Measurements from ENCODE around the gene SUPT7L.
"Not testable (repeated sequence)": the region's sequence is repeated elsewhere in the genome, so short reads cannot be mapped to it uniquely, and the experiment has no call there.

The SUPT7L gene

GRCh38 chr2:27645197-27645596 lies 18.2 kb downstream of the SUPT7L start:
- no peak overlapping the region for H3K27ac Mint-ChIP-seq
- no peaks in the 10 kb centered on the region for H3K9me3 Mint-ChIP-seq
- peaks cover 36% of the 10 kb centered on the region for H3K36me3 Mint-ChIP-seq (ENCODE audit: low read depth)
- no peaks in the 10 kb centered on the region for H3K27me3 Mint-ChIP-seq (ENCODE audit: low read depth, poor library complexity)
- no peak for TF ChIP-seq CTCF (IDR thresholded peaks at IDR 0.05)
- H3K4me1 Mint-ChIP-seq = no peaks in the 10 kb centered on the region
- no peak for DNase-seq
- no peak overlapping the region for H3K4me3 Mint-ChIP-seq

GRCh38 chr2:27640722-27641245 lies 22.6 kb downstream of the SUPT7L start:
- H3K4me1 Mint-ChIP-seq = no peaks in the 10 kb centered on the region
- no peak for DNase-seq
- H3K9me3 Mint-ChIP-seq = no peaks in the 10 kb centered on the region
- no peak overlapping the region for H3K4me3 Mint-ChIP-seq
- no peak for TF ChIP-seq CTCF (IDR thresholded peaks at IDR 0.05)
- peaks cover 41% of the 10 kb centered on the region for H3K36me3 Mint-ChIP-seq (ENCODE audit: low read depth)
- H3K27me3 Mint-ChIP-seq (ENCODE audit: low read depth, poor library complexity) = no peaks in the 10 kb centered on the region
- no peak overlapping the region for H3K27ac Mint-ChIP-seq

- no peak overlapping the region for H3K4me3 Mint-ChIP-seq
- no peaks in the 10 kb centered on the region for H3K4me1 Mint-ChIP-seq
- H3K9me3 Mint-ChIP-seq = no peaks in the 10 kb centered on the region
- DNase-seq = no peak
- TF ChIP-seq CTCF (IDR thresholded peaks at IDR 0.05) = no peak
- H3K36me3 Mint-ChIP-seq (ENCODE audit: low read depth) = peaks cover 55% of the 10 kb centered on the region
- H3K27ac Mint-ChIP-seq = no peak overlapping the region
- no peaks in the 10 kb centered on the region for H3K27me3 Mint-ChIP-seq (ENCODE audit: low read depth, poor library complexity)
These were observed 24.7 kb downstream of the SUPT7L start for GRCh38 chr2:27638709-27639108.

DNA sequence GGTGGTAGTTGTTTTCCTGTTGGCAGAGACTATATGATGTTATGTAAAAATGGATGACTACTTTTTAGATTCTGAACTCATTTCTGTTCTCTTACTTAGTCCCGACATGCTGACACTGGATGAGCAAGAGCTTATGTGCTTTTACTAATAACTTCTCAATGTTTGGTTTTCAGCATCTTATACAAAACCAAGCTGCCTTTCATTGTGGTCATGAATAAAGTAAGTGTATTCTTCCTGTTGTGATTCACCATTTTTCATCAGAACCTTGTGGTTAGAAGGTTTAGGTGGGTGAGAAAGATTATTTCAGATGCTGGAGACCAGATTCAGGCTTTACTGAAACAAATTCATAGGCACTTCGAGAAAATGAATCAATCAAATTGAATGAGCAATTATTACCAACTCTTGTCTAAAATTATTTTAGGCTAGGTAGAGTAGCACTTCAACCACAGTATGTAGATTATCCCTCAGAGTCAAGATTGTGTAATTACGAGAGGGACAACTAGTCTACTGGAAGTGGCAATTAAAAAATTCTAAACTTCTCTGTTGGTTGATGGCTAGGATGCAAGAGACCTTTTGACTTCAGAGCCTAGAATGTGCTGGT lies 25.3 kb downstream of the SUPT7L start:
- H3K4me3 Mint-ChIP-seq = no peak overlapping the region
- no peaks in the 10 kb centered on the region for H3K27me3 Mint-ChIP-seq (ENCODE audit: low read depth, poor library complexity)
- no peak for DNase-seq
- no peak for TF ChIP-seq CTCF (IDR thresholded peaks at IDR 0.05)
- no peaks in the 10 kb centered on the region for H3K9me3 Mint-ChIP-seq
- no peaks in the 10 kb centered on the region for H3K4me1 Mint-ChIP-seq
- peak overlapping the region; percentile 47 for H3K27ac Mint-ChIP-seq
- H3K36me3 Mint-ChIP-seq (ENCODE audit: low read depth) = peaks cover 57% of the 10 kb centered on the region

- H3K36me3 Mint-ChIP-seq (ENCODE audit: low read depth) = peaks cover 66% of the 10 kb centered on the region
- H3K27ac Mint-ChIP-seq = no peak overlapping the region
- H3K9me3 Mint-ChIP-seq = no peaks in the 10 kb centered on the region
- H3K4me3 Mint-ChIP-seq = no peak overlapping the region
- TF ChIP-seq CTCF (IDR thresholded peaks at IDR 0.05) = no peak
- DNase-seq = no peak
- no peaks in the 10 kb centered on the region for H3K27me3 Mint-ChIP-seq (ENCODE audit: low read depth, poor library complexity)
- H3K4me1 Mint-ChIP-seq = no peaks in the 10 kb centered on the region
These were observed 26.6 kb downstream of the SUPT7L start for GRCh38 chr2:27636766-27637165.

GRCh38 chr2:27634291-27634690 lies 29.1 kb downstream of the SUPT7L start:
- Mint-ChIP-seq H3K27ac (no peak overlapping the region), H3K36me3 (ENCODE audit: low read depth) (peaks cover 57% of the 10 kb centered on the region), H3K4me3 (no peak overlapping the region), H3K27me3 (ENCODE audit: low read depth, poor library complexity) (no peaks in the 10 kb centered on the region), H3K4me1 (peaks cover 10% of the 10 kb centered on the region), H3K9me3 (no peaks in the 10 kb centered on the region)
- DNase-seq = no peak
- TF ChIP-seq CTCF (IDR thresholded peaks at IDR 0.05) = no peak

DNA sequence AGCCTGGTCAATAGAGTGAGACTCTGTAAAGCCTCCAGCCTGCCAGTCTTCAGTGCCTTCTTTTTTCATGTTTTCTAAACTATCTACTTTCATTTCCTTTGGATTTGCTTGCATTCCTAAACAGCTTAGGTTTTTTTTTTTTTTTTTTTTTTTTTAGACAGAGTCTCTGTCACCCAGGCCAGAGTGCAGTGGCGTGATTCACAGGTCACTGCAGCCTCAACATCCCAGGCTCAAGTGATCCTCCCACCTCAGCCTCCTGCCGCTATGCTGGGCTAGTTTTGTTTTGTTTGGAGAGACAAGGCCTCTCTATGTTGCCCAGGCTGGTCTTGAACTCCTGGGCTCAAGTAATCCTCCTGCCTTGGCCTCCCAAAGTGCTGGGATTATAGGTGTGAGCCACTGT lies 33.2 kb downstream of the SUPT7L start:
- H3K9me3 Mint-ChIP-seq; H3K27ac Mint-ChIP-seq; DNase-seq; H3K27me3 Mint-ChIP-seq (ENCODE audit: low read depth, poor library complexity); H3K4me3 Mint-ChIP-seq: not testable (repeated sequence)
- H3K36me3 Mint-ChIP-seq (ENCODE audit: low read depth) = peaks cover 29% of the 10 kb centered on the region
- H3K4me1 Mint-ChIP-seq = peaks cover 10% of the 10 kb centered on the region

Data from nephron progenitor cell (in vitro differentiated cells).